HCT116 (cell line): Measurements from ENCODE around the gene THAP8. TPM values are rescaled to one million over a fixed set of nuclear protein-coding genes. Genes with fewer than 3 reads are reported as not detected.

ENCODE experiments used
- ATAC-seq: fragments of 200-7000 bp; cut with Tn5 transposase; 2 replicates; pipeline ENCODE4 v1.9.1; 2020; ENCODE audit warnings: mild to moderate bottlenecking, moderate library complexity
- BruUV-seq: library from RNA; stranded (reverse); fragments of 400-500 nt; replicated peaks from 2 replicates; lab custom pipeline; 2021; lab: Mats Ljungman, UMichigan
- CTCF ChIA-PET: fragments of 300-600 bp; sonication (Branson Sonifier 250); formaldehyde crosslinking; loops from one replicate; lab custom pipeline; 2021; ENCODE audit warnings: antibody characterized with exemption; lab: Charles Lee
- POLR2A ChIA-PET: fragments of 300-600, 350-600 bp; sonication (Branson Sonifier 250); formaldehyde crosslinking; loops from one replicate; lab custom pipeline; 2021; ENCODE audit warnings: antibody characterized with exemption; lab: Charles Lee
- RAD21 ChIA-PET, 2 experiments: fragments of 300-600 bp; sonication (Branson Sonifier 250); formaldehyde crosslinking; loops; one replicate each; lab custom pipeline; 2023; ENCODE audit warnings: low total read pairs in 2 of 2; ENCODE audit not compliant: uncharacterized antibody in 2 of 2, unreplicated experiment in 2 of 2, low non-redundant PET in 1 of 2; lab: Charles Lee
- DNase-seq: peaks from one replicate; pipeline ENCODE4 v3.0.0-alpha.2; 2010; ENCODE audit warnings: low read depth, low spot score
- H2AFZ ChIP-seq: fragments of 200-600 bp; shearing (Covaris generic), sonication (generic); 2 replicates; pipeline ENCODE4 v1.6.1; 2017; ENCODE audit warnings: low read depth, mixed run types, mixed read lengths, antibody characterized with exemption, low read length; ENCODE audit not compliant: poor library complexity, severe bottlenecking
- H3K27ac ChIP-seq: 2 replicates; pipeline ENCODE4 v1.5.1; 2012; ENCODE audit warnings: low read depth, low read length
- H3K27me3 ChIP-seq: fragments of 200-600 bp; sonication (generic); 2 replicates; pipeline ENCODE4 v1.6.1; 2016; ENCODE audit warnings: mixed run types, low read length, mixed read lengths; ENCODE audit not compliant: insufficient read depth
- H3K36me3 ChIP-seq, 2 experiments: fragments of 200-500 bp in 1 of 2; fragments of 200-600 bp in 1 of 2; sonication (Bioruptor generic) in 1 of 2; sonication (generic) in 1 of 2; 2 replicates each; pipeline versions ENCODE4 v1.5.1 to v1.6.1; 2014 to 2016; ENCODE audit warnings: low read length in 2 of 2, inconsistent platforms in 1 of 2, mixed read lengths in 1 of 2, mixed run types in 1 of 2; ENCODE audit not compliant: insufficient read depth in 2 of 2, control insufficient read depth in 1 of 2
- H3K4me1 ChIP-seq, 2 experiments: fragments of 200-600 bp in 1 of 2; sonication (generic) in 1 of 2; 2 replicates each; pipeline versions ENCODE4 v1.5.1 to v1.6.1; 2012 to 2017; ENCODE audit warnings: low read length in 2 of 2, inconsistent platforms in 1 of 2, mild to moderate bottlenecking in 1 of 2, mixed read lengths in 1 of 2, mixed run types in 1 of 2, moderate library complexity in 1 of 2; ENCODE audit not compliant: insufficient read depth in 2 of 2, control insufficient read depth in 1 of 2
- H3K4me2 ChIP-seq: fragments of 200-600 bp; sonication (generic); 2 replicates; pipeline ENCODE4 v1.6.1; 2017; ENCODE audit warnings: mixed run types, low read length, mixed read lengths
- H3K4me3 ChIP-seq, 2 experiments: fragments of 200-600 bp in 1 of 2; sonication (generic) in 1 of 2; replicated peaks in 1 of 2; 2 replicates each; pipeline ENCODE4 v1.5.1; 2011 to 2016; ENCODE audit warnings: low read length in 2 of 2, control low read depth in 1 of 2, low read depth in 1 of 2, mild to moderate bottlenecking in 1 of 2, mixed read lengths in 1 of 2, mixed run types in 1 of 2
- H3K79me2 ChIP-seq: fragments of 200-600 bp; sonication (generic); 2 replicates; pipeline ENCODE4 v1.6.1; 2017; ENCODE audit warnings: mild to moderate bottlenecking, mixed run types, low read length, moderate library complexity, mixed read lengths; ENCODE audit not compliant: insufficient read depth
- H3K9ac ChIP-seq: fragments of 200-600 bp; sonication (generic); 2 replicates; pipeline ENCODE4 v1.6.1; 2016; ENCODE audit warnings: low read length, mixed read lengths
- H3K9me2 ChIP-seq: fragments of 200-600 bp; sonication (generic), shearing (Covaris generic); 2 replicates; pipeline ENCODE4 v1.6.1; 2017; ENCODE audit warnings: mixed run types, mild to moderate bottlenecking, moderate library complexity; ENCODE audit not compliant: insufficient read depth
- H3K9me3 ChIP-seq, 2 experiments: fragments of 200-500 bp in 1 of 2; fragments of 200-600 bp in 1 of 2; sonication (Bioruptor generic) in 1 of 2; sonication (generic) in 1 of 2; 2 replicates each; pipeline ENCODE4 v1.6.1; 2014 to 2017; ENCODE audit warnings: low read length in 2 of 2, mixed read lengths in 2 of 2, inconsistent platforms in 1 of 2, low read depth in 1 of 2, mild to moderate bottlenecking in 1 of 2, mixed run types in 1 of 2, moderate library complexity in 1 of 2; ENCODE audit not compliant: control insufficient read depth in 1 of 2, insufficient read depth in 1 of 2
- H4K20me1 ChIP-seq: fragments of 200-600 bp; sonication (generic), shearing (Covaris generic); 2 replicates; pipeline ENCODE4 v1.6.1; 2017; ENCODE audit warnings: mixed run types, mild to moderate bottlenecking, moderate library complexity; ENCODE audit not compliant: insufficient read depth
- EZH2phosphoT487 ChIP-seq: fragments of 200-600 bp; IDR thresholded peaks from 2 replicates; pipeline ENCODE4 v1.6.1; 2018; ENCODE audit warnings: antibody characterized with exemption, borderline replicate concordance
- POLR2A ChIP-seq: IDR thresholded peaks from 2 replicates; pipeline ENCODE4 v1.7.0; 2011; ENCODE audit warnings: borderline replicate concordance; ENCODE audit not compliant: insufficient read depth, insufficient read length; ENCODE audit errors: extremely low read depth
- SIN3A ChIP-seq: IDR thresholded peaks from 2 replicates; pipeline ENCODE4 v1.6.1; 2012; ENCODE audit warnings: low read depth
- SRF ChIP-seq: IDR thresholded peaks from 2 replicates; pipeline ENCODE4 v1.6.1; 2012; ENCODE audit warnings: low read depth
- intact Hi-C: fragments of 100-400 bp; cut with micrococcal nuclease; formaldehyde crosslinking; loops from 2 replicates; pipeline ENCODE4 v1.10.0; 2022
- total RNA-seq: library from RNA; stranded (reverse); gene quantifications from one replicate; pipeline ENCODE4 v1.2.1, GENCODE V29; 2021; ENCODE audit not compliant: unreplicated experiment
- TF ChIP-seq, protein P1 (sequence below): IDR thresholded peaks from 2 replicates; pipeline ENCODE4 v1.6.1; 2012
- TF ChIP-seq, protein P2 (sequence below): IDR thresholded peaks from 2 replicates; pipeline ENCODE4 v1.6.1; 2012
- TF ChIP-seq, protein P3 (sequence below): IDR thresholded peaks from 2 replicates; pipeline ENCODE4 v1.6.1; 2012; ENCODE audit warnings: low read depth

THAP8 gene
- total RNA-seq, 1 experiment from 2014 or later, result 1.7 TPM

DNA sequence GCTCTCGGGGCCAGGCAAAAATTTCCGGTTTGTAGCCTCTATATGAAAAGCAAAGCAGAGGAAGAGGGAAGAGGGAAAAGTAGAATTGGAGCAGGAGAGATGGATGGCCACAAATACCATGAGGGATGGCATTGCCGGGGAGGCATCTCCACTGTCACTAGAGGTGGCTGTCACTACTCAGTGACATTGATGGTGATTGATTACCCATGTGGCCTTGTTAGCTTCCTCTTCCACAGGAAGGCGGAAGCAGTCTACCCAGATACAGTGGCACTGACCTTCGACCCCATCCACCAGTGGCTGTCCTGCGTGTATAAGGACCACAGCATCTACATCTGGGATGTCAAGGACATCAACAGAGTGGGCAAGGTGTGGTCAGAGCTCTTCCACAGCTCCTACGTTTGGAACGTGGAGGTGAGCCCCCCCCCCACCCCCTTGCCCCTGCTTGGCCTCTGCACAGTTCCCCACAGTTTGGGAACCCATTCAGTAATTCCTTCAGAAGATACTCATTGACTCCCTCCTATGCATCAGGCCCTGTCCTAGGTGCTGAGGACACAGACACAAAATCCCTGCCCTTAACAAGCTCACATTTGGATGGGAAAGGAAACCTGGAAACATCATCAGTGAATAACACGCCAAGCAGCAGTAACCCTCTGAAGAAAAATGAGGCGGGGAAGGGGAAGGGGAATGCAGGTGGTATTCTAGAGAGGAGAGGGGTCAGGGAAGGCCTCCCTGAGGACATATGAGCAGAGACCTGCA, 19.2 kb upstream of the THAP8 start:
- no peak overlapping the region for H3K27ac ChIP-seq
- RAD21 ChIA-PET, result no interaction called here
- no peaks in the 10 kb centered on the region for H3K9me3 ChIP-seq
- POLR2A ChIA-PET, result no interaction called here
- no peaks in the 10 kb centered on the region for H3K9me2 ChIP-seq
- CTCF ChIA-PET, result no interaction called here
- no TSS peak for BruUV-seq
- peaks cover 13% of the 10 kb centered on the region; the same call in 1 of the 2 replicates for H4K20me1 ChIP-seq
- H3K4me1 ChIP-seq, result peaks cover 14 to 17% of the 10 kb centered on the region in 2 experiments
- H3K9ac ChIP-seq, result no peak overlapping the region
- no peak overlapping the region for H2AFZ ChIP-seq
- DNase-seq (no peak), ATAC-seq (no peak)
- no peaks in the 10 kb centered on the region for H3K27me3 ChIP-seq
- H3K4me3 ChIP-seq, result no peak overlapping the region
- no peaks in the 10 kb centered on the region; the same call in 1 of the 2 replicates for H3K79me2 ChIP-seq
- peaks cover 9 to 26% of the 10 kb centered on the region in 2 experiments for H3K36me3 ChIP-seq
- intact Hi-C loops, result loop anchor here (5.0 kb wide), 1 partner anchor 44 kb away; the partner anchor contains the start of gene TBCB
- TF ChIP-seq SRF (no peak), SIN3A (no peak), EZH2phosphoT487 (no peak), POLR2A (no peak)
- TF ChIP-seq, protein P1, sequence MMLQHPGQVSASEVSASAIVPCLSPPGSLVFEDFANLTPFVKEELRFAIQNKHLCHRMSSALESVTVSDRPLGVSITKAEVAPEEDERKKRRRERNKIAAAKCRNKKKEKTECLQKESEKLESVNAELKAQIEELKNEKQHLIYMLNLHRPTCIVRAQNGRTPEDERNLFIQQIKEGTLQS, result no peak
- TF ChIP-seq, protein P2, sequence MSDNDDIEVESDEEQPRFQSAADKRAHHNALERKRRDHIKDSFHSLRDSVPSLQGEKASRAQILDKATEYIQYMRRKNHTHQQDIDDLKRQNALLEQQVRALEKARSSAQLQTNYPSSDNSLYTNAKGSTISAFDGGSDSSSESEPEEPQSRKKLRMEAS, result no peak
- TF ChIP-seq, protein P3, sequence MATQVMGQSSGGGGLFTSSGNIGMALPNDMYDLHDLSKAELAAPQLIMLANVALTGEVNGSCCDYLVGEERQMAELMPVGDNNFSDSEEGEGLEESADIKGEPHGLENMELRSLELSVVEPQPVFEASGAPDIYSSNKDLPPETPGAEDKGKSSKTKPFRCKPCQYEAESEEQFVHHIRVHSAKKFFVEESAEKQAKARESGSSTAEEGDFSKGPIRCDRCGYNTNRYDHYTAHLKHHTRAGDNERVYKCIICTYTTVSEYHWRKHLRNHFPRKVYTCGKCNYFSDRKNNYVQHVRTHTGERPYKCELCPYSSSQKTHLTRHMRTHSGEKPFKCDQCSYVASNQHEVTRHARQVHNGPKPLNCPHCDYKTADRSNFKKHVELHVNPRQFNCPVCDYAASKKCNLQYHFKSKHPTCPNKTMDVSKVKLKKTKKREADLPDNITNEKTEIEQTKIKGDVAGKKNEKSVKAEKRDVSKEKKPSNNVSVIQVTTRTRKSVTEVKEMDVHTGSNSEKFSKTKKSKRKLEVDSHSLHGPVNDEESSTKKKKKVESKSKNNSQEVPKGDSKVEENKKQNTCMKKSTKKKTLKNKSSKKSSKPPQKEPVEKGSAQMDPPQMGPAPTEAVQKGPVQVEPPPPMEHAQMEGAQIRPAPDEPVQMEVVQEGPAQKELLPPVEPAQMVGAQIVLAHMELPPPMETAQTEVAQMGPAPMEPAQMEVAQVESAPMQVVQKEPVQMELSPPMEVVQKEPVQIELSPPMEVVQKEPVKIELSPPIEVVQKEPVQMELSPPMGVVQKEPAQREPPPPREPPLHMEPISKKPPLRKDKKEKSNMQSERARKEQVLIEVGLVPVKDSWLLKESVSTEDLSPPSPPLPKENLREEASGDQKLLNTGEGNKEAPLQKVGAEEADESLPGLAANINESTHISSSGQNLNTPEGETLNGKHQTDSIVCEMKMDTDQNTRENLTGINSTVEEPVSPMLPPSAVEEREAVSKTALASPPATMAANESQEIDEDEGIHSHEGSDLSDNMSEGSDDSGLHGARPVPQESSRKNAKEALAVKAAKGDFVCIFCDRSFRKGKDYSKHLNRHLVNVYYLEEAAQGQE, result no peak; the same call in 1 of the 2 replicates
- no peak overlapping the region for H3K4me2 ChIP-seq
